Measurements from ENCODE around the gene SH3BP5. TPM values are rescaled to one million over a fixed set of nuclear protein-coding genes. Genes with fewer than 3 reads are reported as not detected.
"Not testable (repeated sequence)": the region's sequence is repeated elsewhere in the genome, so short reads cannot be mapped to it uniquely, and the experiment has no call there.

Gene SH3BP5
- total RNA-seq, 2 donors from 2014 or later = 13.7 to 21.8 TPM

DNA sequence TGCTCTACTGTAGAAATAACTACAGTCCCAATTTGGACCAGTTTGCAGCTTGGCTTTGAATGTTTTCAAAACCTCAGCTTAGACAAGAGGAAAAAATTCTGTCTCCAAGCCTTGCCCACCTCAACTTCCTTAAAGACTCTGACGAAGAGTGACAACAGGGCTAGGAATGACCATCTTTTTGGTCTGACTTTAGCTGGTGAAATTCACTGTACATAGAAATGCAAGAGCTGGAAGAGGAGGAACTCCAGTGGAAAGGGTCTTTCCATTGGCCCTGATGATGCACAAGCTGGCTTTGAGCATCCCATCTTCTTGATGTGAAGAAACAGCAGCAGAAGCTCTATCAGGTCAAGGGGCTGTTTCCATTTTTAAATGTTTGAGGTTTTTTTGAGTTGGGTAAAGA, 22.7 kb upstream of the SH3BP5 start:
- intact Hi-C loops (cut with DNase I) = no loop called here
- ATAC-seq = no peak
- no peaks in the 10 kb centered on the region for H3K9me3 ChIP-seq
- H3K36me3 ChIP-seq (replicated peaks in 1 of 2; ENCODE audit: insufficient read depth in 1 of 2, low read depth in 2 of 2) = no peaks in the 10 kb centered on the region
- H3K4me1 ChIP-seq = no peaks in the 10 kb centered on the region
- no peak overlapping the region for H3K27ac ChIP-seq
- H3K27me3 ChIP-seq = no peaks in the 10 kb centered on the region
- H3K4me3 ChIP-seq = no peak overlapping the region
- WGBS, 2 donors = 69 to 77% methylated on average over 1 of the region's 1 CpG
- no peak for DNase-seq
- TF ChIP-seq, protein P1, sequence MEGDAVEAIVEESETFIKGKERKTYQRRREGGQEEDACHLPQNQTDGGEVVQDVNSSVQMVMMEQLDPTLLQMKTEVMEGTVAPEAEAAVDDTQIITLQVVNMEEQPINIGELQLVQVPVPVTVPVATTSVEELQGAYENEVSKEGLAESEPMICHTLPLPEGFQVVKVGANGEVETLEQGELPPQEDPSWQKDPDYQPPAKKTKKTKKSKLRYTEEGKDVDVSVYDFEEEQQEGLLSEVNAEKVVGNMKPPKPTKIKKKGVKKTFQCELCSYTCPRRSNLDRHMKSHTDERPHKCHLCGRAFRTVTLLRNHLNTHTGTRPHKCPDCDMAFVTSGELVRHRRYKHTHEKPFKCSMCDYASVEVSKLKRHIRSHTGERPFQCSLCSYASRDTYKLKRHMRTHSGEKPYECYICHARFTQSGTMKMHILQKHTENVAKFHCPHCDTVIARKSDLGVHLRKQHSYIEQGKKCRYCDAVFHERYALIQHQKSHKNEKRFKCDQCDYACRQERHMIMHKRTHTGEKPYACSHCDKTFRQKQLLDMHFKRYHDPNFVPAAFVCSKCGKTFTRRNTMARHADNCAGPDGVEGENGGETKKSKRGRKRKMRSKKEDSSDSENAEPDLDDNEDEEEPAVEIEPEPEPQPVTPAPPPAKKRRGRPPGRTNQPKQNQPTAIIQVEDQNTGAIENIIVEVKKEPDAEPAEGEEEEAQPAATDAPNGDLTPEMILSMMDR (IDR thresholded peaks at IDR 0.05) = no peak
- no peak for TF ChIP-seq POLR2A (IDR thresholded peaks at IDR 0.05)

DNA sequence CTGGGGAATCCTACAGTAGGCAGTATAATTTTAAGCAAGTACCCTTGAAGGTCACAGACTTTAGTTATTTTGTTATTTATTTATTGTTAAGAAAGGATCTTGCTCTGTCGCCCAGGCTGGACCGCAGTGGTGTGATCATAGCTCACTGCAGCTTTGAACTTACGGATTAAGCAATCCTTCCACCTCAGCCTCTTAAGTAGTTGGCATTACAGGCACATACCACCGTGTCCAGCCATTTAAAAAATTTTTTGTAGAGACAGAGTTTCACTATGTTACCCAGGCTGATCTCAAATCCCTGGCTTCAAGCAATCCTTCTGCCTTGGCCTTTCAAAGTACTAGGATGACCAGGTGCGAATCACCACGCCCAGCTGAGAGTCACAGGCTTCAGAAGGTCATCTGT, 22.1 kb upstream of the SH3BP5 start:
- WGBS, 2 donors = 79 to 97% methylated on average over 6 of the region's 6 CpGs
- ATAC-seq (no peak), DNase-seq (no peak)
- no peaks in the 10 kb centered on the region for H3K27me3 ChIP-seq
- no peaks in the 10 kb centered on the region for H3K9me3 ChIP-seq
- no peak overlapping the region for H3K27ac ChIP-seq
- TF ChIP-seq, protein P1 (IDR thresholded peaks at IDR 0.05) = no peak
- no peak for TF ChIP-seq POLR2A (IDR thresholded peaks at IDR 0.05)
- no peak overlapping the region for H3K4me3 ChIP-seq
- intact Hi-C loops (cut with DNase I) = no loop called here
- no peaks in the 10 kb centered on the region for H3K4me1 ChIP-seq
- no peaks in the 10 kb centered on the region for H3K36me3 ChIP-seq (replicated peaks in 1 of 2; ENCODE audit: insufficient read depth in 1 of 2, low read depth in 2 of 2)

DNA sequence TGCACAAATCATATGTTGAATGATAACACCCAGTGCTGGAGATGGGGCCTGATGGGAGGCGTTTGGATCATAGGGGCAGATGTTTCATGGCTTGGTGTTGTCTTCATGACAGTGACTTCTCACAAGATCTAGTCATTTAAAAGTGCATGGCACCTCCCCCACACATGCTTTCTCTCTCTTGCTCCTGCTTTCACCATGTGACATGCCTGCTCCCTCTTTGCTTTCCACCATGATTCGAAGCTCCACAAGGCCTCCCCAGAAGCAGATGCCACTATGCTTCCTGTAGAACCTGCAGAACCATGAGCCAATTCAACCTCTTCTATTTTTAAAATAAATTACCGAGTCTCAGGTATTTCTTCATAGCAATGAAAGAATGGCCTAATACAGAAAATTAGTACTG, 17.8 kb upstream of the SH3BP5 start:
- ATAC-seq (no peak), DNase-seq (no peak)
- intact Hi-C loops (cut with DNase I) = no loop called here
- Histone ChIP-seq H3K27me3 (no peaks in the 10 kb centered on the region), H3K9me3 (no peaks in the 10 kb centered on the region), H3K4me1 (no peaks in the 10 kb centered on the region), H3K4me3 (no peak overlapping the region), H3K36me3 (replicated peaks in 1 of 2; ENCODE audit: insufficient read depth in 1 of 2, low read depth in 2 of 2) (no peaks in the 10 kb centered on the region), H3K27ac (no peak overlapping the region)
- no peak for TF ChIP-seq POLR2A (IDR thresholded peaks at IDR 0.05)
- WGBS, 2 donors = 87 to 93% methylated on average over 3 of the region's 3 CpGs

DNA sequence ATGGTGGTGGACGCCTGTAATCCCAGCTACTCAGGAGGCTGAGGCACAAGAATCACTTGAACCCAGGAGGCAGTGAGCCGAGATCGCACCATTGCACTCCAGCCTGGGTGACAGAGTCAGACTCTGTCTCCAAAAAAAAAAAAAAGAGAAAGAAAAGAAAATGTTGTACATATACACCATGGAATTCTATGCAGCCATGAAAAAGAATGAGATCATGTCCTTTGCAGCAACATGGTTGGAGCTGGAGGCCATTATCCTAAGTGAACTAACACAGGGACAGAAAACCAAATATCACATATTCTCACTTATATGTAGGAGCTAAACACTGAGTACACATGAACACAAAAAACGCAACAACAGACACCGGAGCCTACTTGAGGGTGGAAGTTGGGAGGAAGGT, 17.1 kb upstream of the SH3BP5 start:
- H3K4me3 ChIP-seq; H3K4me1 ChIP-seq; H3K9me3 ChIP-seq; H3K36me3 ChIP-seq (replicated peaks in 1 of 2; ENCODE audit: insufficient read depth in 1 of 2, low read depth in 2 of 2); DNase-seq; H3K27ac ChIP-seq; H3K27me3 ChIP-seq; ATAC-seq; intact Hi-C loops (cut with DNase I): not testable (repeated sequence)
- 89 to 97% methylated on average over 5 of the region's 5 CpGs for WGBS, 2 donors

DNA sequence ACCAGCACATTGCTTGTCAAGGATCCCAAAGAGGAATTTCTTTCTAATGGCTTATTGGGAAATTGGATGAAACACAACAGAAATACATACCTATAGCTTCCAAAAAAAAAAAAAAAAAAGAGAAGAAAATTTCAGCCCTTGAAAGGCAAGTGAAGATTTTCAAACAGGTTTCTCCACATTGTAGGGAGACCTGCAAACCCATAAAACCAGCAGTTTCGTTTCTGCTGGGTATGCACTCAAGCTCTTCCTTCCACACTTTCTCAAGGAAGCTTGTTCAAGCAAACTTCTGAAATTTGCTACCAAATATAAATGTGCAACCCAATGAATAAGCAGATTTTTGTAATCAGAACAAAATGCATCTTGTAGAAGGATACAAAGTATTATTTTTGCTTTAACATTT, 15.9 kb upstream of the SH3BP5 start:
- no peak for ATAC-seq
- Histone ChIP-seq H3K4me3 (no peak overlapping the region), H3K27me3 (no peaks in the 10 kb centered on the region), H3K9me3 (no peaks in the 10 kb centered on the region), H3K36me3 (replicated peaks in 1 of 2; ENCODE audit: insufficient read depth in 1 of 2, low read depth in 2 of 2) (no peaks in the 10 kb centered on the region), H3K4me1 (no peaks in the 10 kb centered on the region), H3K27ac (no peak overlapping the region)
- intact Hi-C loops (cut with DNase I) = no loop called here
- WGBS, 2 donors = 63 to 67% methylated on average over 1 of the region's 1 CpG
- TF ChIP-seq, protein P1 (IDR thresholded peaks at IDR 0.05) = no peak
- no peak for TF ChIP-seq POLR2A (IDR thresholded peaks at IDR 0.05)
- no peak for DNase-seq

DNA sequence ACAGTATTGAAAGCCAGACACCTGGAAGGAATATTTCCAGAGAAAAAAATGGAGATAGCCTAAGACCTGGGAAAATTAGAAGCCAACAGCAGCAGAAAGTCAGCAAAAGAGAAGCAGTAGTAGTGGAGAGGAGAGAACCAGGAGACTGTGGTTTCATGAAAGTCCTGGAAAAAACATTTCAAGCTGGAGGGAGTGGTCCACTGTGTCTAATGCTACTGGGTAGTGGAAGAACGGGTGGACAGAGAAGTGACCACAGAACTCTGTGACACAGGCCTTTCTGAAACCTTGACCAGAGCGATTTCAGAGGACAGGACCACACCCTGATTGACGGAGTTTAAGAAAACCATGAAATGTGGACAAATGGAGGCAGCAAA, 15.3 kb upstream of the SH3BP5 start:
- no peak overlapping the region for H3K4me3 ChIP-seq
- 63 to 77% methylated on average over 3 of the region's 3 CpGs for WGBS, 2 donors
- no peaks in the 10 kb centered on the region for H3K4me1 ChIP-seq
- no peak for TF ChIP-seq POLR2A (IDR thresholded peaks at IDR 0.05)
- TF ChIP-seq, protein P1 (IDR thresholded peaks at IDR 0.05) = no peak
- intact Hi-C loops (cut with DNase I) = no loop called here
- no peaks in the 10 kb centered on the region for H3K27me3 ChIP-seq
- no peaks in the 10 kb centered on the region for H3K9me3 ChIP-seq
- H3K27ac ChIP-seq = no peak overlapping the region
- no peak for DNase-seq
- no peak for ATAC-seq
- no peaks in the 10 kb centered on the region for H3K36me3 ChIP-seq (replicated peaks in 1 of 2; ENCODE audit: insufficient read depth in 1 of 2, low read depth in 2 of 2)
